Panc1 (cell line): Measurements from ENCODE around the gene IVD. TPM values are rescaled to one million over a fixed set of nuclear protein-coding genes. Genes with fewer than 3 reads are reported as not detected.

Experiments
- ATAC-seq: fragments of 200-7000 bp; cut with Tn5 transposase; 2 replicates; pipeline ENCODE4 v1.9.1; 2020; ENCODE audit warnings: mild to moderate bottlenecking, moderate library complexity
- BruUV-seq: library from RNA; stranded (reverse); fragments of 400-500 nt; replicated peaks from 2 replicates; lab custom pipeline; 2021; lab: Mats Ljungman, UMichigan
- CTCF ChIA-PET: fragments of 300-600 bp; sonication (Branson Sonifier 250); formaldehyde crosslinking; loops from one replicate; lab custom pipeline; 2022; ENCODE audit warnings: antibody characterized with exemption; lab: Charles Lee
- POLR2A ChIA-PET: fragments of 300-600 bp; sonication (Branson Sonifier 250); formaldehyde crosslinking; loops from one replicate; lab custom pipeline; 2022; ENCODE audit warnings: antibody characterized with exemption; lab: Charles Lee
- DNase-seq: peaks from one replicate; pipeline ENCODE4 v3.0.0-alpha.2; 2010; ENCODE audit warnings: low read depth, low spot score
- H3K27ac ChIP-seq: 2 replicates; pipeline ENCODE4 v1.5.1; 2011; ENCODE audit warnings: mild to moderate bottlenecking, low read length, inconsistent platforms
- H3K27me3 ChIP-seq: fragments of 200-500 bp; sonication (Bioruptor generic); 2 replicates; pipeline ENCODE4 v1.6.0; 2014; ENCODE audit warnings: low read length, inconsistent platforms; ENCODE audit not compliant: control insufficient read depth, insufficient read depth
- H3K36me3 ChIP-seq: fragments of 200-500 bp; sonication (Bioruptor generic); 2 replicates; pipeline ENCODE4 v1.5.1; 2014; ENCODE audit warnings: inconsistent platforms, mild to moderate bottlenecking, low read length, moderate library complexity; ENCODE audit not compliant: control insufficient read depth, insufficient read depth
- H3K4me1 ChIP-seq: 2 replicates; pipeline ENCODE4 v1.5.1; 2011; ENCODE audit warnings: inconsistent platforms, mild to moderate bottlenecking, low read length, moderate library complexity; ENCODE audit not compliant: control insufficient read depth, insufficient read depth
- H3K4me3 ChIP-seq, 2 experiments: 2 replicates each; pipeline ENCODE4 v1.5.1; 2011 to 2012; ENCODE audit warnings: low read depth in 2 of 2, low read length in 2 of 2, mild to moderate bottlenecking in 2 of 2, inconsistent platforms in 1 of 2, moderate library complexity in 1 of 2
- H3K9me3 ChIP-seq: fragments of 200-500 bp; sonication (Bioruptor generic); 2 replicates; pipeline ENCODE4 v1.5.1; 2014; ENCODE audit warnings: low read depth, mild to moderate bottlenecking, inconsistent platforms, low read length, moderate library complexity; ENCODE audit not compliant: control insufficient read depth, insufficient read depth
- CTCF ChIP-seq: fragments of 450-650 bp; IDR thresholded peaks from 2 replicates; pipeline ENCODE4 v1.5.1; 2017; ENCODE audit warnings: mild to moderate bottlenecking
- POLR2AphosphoS5 ChIP-seq: IDR thresholded peaks from 2 replicates; pipeline ENCODE4 v1.6.1; 2012; ENCODE audit warnings: mild to moderate bottlenecking, low read depth, low read length, moderate library complexity
- REST ChIP-seq, 2 experiments: IDR thresholded peaks; 2 replicates each; pipeline ENCODE4 v1.6.1; 2011 to 2012; ENCODE audit warnings: low read depth in 2 of 2, control low read depth in 1 of 2, low read length in 1 of 2, mild to moderate bottlenecking in 1 of 2, moderate library complexity in 1 of 2; ENCODE audit not compliant: insufficient read depth in 1 of 2
- SIN3A ChIP-seq: IDR thresholded peaks from 2 replicates; pipeline ENCODE4 v1.6.1; 2012; ENCODE audit warnings: low read depth, mild to moderate bottlenecking, low read length, moderate library complexity, borderline replicate concordance; ENCODE audit not compliant: insufficient read depth
- TCF7L2 ChIP-seq: IDR thresholded peaks from 2 replicates; pipeline ENCODE4 v1.6.1; 2011; ENCODE audit warnings: mild to moderate bottlenecking, low read depth, low read length, inconsistent platforms
- in situ Hi-C: cut with HindIII; loops from 2 replicates; pipeline ENCODE4 v1.10.0; 2016; ENCODE audit warnings: low sequenced_read_pairs, low pct_unique_long_range_greater_than_20kb
- intact Hi-C: fragments of 100-400 bp; cut with micrococcal nuclease; formaldehyde crosslinking; loops from one replicate; pipeline ENCODE4 v1.10.0; 2022; ENCODE audit not compliant: unreplicated experiment
- total RNA-seq: library from RNA; stranded (reverse); gene quantifications from one replicate; pipeline ENCODE4 v1.2.1, GENCODE V29; 2021; ENCODE audit not compliant: unreplicated experiment

Gene IVD
- total RNA-seq, 1 experiment from 2014 or later: 74.6 TPM

GRCh38 chr15:40465939-40466338 is 60.3 kb downstream of the IVD start:
- ChIA-PET POLR2A (interaction anchor here (0.5 kb wide), 1 partner anchor 24 kb away, joined by 8 read pairs; no protein-coding TSS in a partner anchor), CTCF (no interaction called here)
- no peak overlapping the region for H3K27ac ChIP-seq
- no peaks in the 10 kb centered on the region for H3K9me3 ChIP-seq
- intact Hi-C loops (no loop called here), in situ Hi-C loops (no loop called here)
- no TSS peak for BruUV-seq
- H3K4me3 ChIP-seq: no peak overlapping the region
- TF ChIP-seq CTCF: no peak
- no peak for TF ChIP-seq TCF7L2
- TF ChIP-seq REST (IDR thresholded peaks at IDR 0.05; ENCODE audit: insufficient read depth in 1 of 2, low read depth in 2 of 2, low read length in 1 of 2): no peak
- TF ChIP-seq SIN3A: no peak
- TF ChIP-seq POLR2AphosphoS5: no peak
- DNase-seq: no peak
- H3K4me1 ChIP-seq: peaks cover 5% of the 10 kb centered on the region; the same call in 1 of the 2 replicates
- ATAC-seq: no peak
- no peaks in the 10 kb centered on the region; the same call in 1 of the 2 replicates for H3K36me3 ChIP-seq
- no peaks in the 10 kb centered on the region for H3K27me3 ChIP-seq

GRCh38 chr15:40466426-40467260 is 61.0 kb downstream of the IVD start:
- no peaks in the 10 kb centered on the region for H3K27me3 ChIP-seq
- in situ Hi-C loops: no loop called here
- intact Hi-C loops: no loop called here
- H3K27ac ChIP-seq: no peak overlapping the region
- no peaks in the 10 kb centered on the region; the same call in 1 of the 2 replicates for H3K36me3 ChIP-seq
- H3K9me3 ChIP-seq: no peaks in the 10 kb centered on the region
- ChIA-PET POLR2A (interaction anchor here (0.5 kb wide), 1 partner anchor 24 kb away, joined by 8 read pairs; no protein-coding TSS in a partner anchor), CTCF (no interaction called here)
- no peak overlapping the region for H3K4me3 ChIP-seq
- no peak for TF ChIP-seq SIN3A
- no peak for TF ChIP-seq REST (IDR thresholded peaks at IDR 0.05; ENCODE audit: insufficient read depth in 1 of 2, low read depth in 2 of 2, low read length in 1 of 2)
- no peak for TF ChIP-seq TCF7L2
- no peak for TF ChIP-seq POLR2AphosphoS5
- TF ChIP-seq CTCF: no peak
- no TSS peak for BruUV-seq
- peaks cover 6% of the 10 kb centered on the region; the same call in 1 of the 2 replicates for H3K4me1 ChIP-seq
- ATAC-seq (no peak), DNase-seq (no peak)
